ENCODE results near the gene VPS4A. TPM values are rescaled to one million over a fixed set of nuclear protein-coding genes. Genes with fewer than 3 reads are reported as not detected.

Gene VPS4A
- total RNA-seq, 1 donor from 2014 or later: 25.6 TPM

- H3K27me3 ChIP-seq (ENCODE audit: control insufficient read depth in 3 of 3, insufficient read depth in 3 of 3, low read length in 3 of 3): no peaks in the 10 kb centered on the region
- no peak overlapping the region for H3K27ac ChIP-seq (ENCODE audit: low read depth, low read length)
- no peaks in the 10 kb centered on the region for H3K4me1 ChIP-seq (ENCODE audit: control insufficient read depth in 3 of 3, insufficient read depth in 3 of 3, low read length in 3 of 3)
- no peak overlapping the region for H3K9ac ChIP-seq (ENCODE audit: low read depth in 1 of 3, low read length in 3 of 3)
- no peaks in the 10 kb centered on the region for H3K9me3 ChIP-seq (ENCODE audit: control insufficient read depth in 3 of 3, low read length in 3 of 3)
- H3K36me3 ChIP-seq (ENCODE audit: control insufficient read depth in 3 of 3, insufficient read depth in 3 of 3, low read length in 3 of 3): peaks cover 0 to 21% (median 3%) of the 10 kb centered on the region in 3 donors
- H3K4me3 ChIP-seq (ENCODE audit: low read length in 3 of 3): no peak overlapping the region
Measured at GRCh38 chr16:69302301-69302700, 8.8 kb upstream of the VPS4A start.

GRCh38 chr16:69306031-69306430 is 5.1 kb upstream of the VPS4A start:
- peaks cover 5% of the 10 kb centered on the region in 3 donors for H3K4me1 ChIP-seq (ENCODE audit: control insufficient read depth in 3 of 3, insufficient read depth in 3 of 3, low read length in 3 of 3)
- no peaks in the 10 kb centered on the region for H3K9me3 ChIP-seq (ENCODE audit: control insufficient read depth in 3 of 3, low read length in 3 of 3)
- H3K36me3 ChIP-seq (ENCODE audit: control insufficient read depth in 3 of 3, insufficient read depth in 3 of 3, low read length in 3 of 3): peaks cover 0 to 14% (median 0%) of the 10 kb centered on the region in 3 donors
- H3K27ac ChIP-seq (ENCODE audit: low read depth, low read length): no peak overlapping the region
- no peaks in the 10 kb centered on the region for H3K27me3 ChIP-seq (ENCODE audit: control insufficient read depth in 3 of 3, insufficient read depth in 3 of 3, low read length in 3 of 3)
- no peak overlapping the region for H3K4me3 ChIP-seq (ENCODE audit: low read length in 3 of 3)
- H3K9ac ChIP-seq (ENCODE audit: low read depth in 1 of 3, low read length in 3 of 3): no peak overlapping the region

GRCh38 chr16:69307091-69307490 is 4.1 kb upstream of the VPS4A start:
- no peaks in the 10 kb centered on the region for H3K9me3 ChIP-seq (ENCODE audit: control insufficient read depth in 3 of 3, low read length in 3 of 3)
- H3K27me3 ChIP-seq (ENCODE audit: control insufficient read depth in 3 of 3, insufficient read depth in 3 of 3, low read length in 3 of 3): no peaks in the 10 kb centered on the region
- no peak overlapping the region for H3K9ac ChIP-seq (ENCODE audit: low read depth in 1 of 3, low read length in 3 of 3)
- peaks cover 0 to 6% (median 0%) of the 10 kb centered on the region in 3 donors for H3K36me3 ChIP-seq (ENCODE audit: control insufficient read depth in 3 of 3, insufficient read depth in 3 of 3, low read length in 3 of 3)
- no peak overlapping the region for H3K27ac ChIP-seq (ENCODE audit: low read depth, low read length)
- no peak overlapping the region for H3K4me3 ChIP-seq (ENCODE audit: low read length in 3 of 3)
- peaks cover 9 to 10% (median 9%) of the 10 kb centered on the region in 3 donors for H3K4me1 ChIP-seq (ENCODE audit: control insufficient read depth in 3 of 3, insufficient read depth in 3 of 3, low read length in 3 of 3)

GRCh38 chr16:69307856-69308255 is 3.3 kb upstream of the VPS4A start:
- Histone ChIP-seq H3K9ac (ENCODE audit: low read depth in 1 of 3, low read length in 3 of 3) (no peak overlapping the region), H3K36me3 (ENCODE audit: control insufficient read depth in 3 of 3, insufficient read depth in 3 of 3, low read length in 3 of 3) (peaks cover 0 to 3% (median 0%) of the 10 kb centered on the region in 3 donors), H3K27me3 (ENCODE audit: control insufficient read depth in 3 of 3, insufficient read depth in 3 of 3, low read length in 3 of 3) (no peaks in the 10 kb centered on the region), H3K27ac (ENCODE audit: low read depth, low read length) (no peak overlapping the region), H3K4me3 (ENCODE audit: low read length in 3 of 3) (no peak overlapping the region), H3K9me3 (ENCODE audit: control insufficient read depth in 3 of 3, low read length in 3 of 3) (no peaks in the 10 kb centered on the region), H3K4me1 (ENCODE audit: control insufficient read depth in 3 of 3, insufficient read depth in 3 of 3, low read length in 3 of 3) (peaks cover 11 to 13% (median 12%) of the 10 kb centered on the region in 3 donors)

GRCh38 chr16:69309316-69309715 is 1.8 kb upstream of the VPS4A start:
- no peaks in the 10 kb centered on the region for H3K9me3 ChIP-seq (ENCODE audit: control insufficient read depth in 3 of 3, low read length in 3 of 3)
- H3K27me3 ChIP-seq (ENCODE audit: control insufficient read depth in 3 of 3, insufficient read depth in 3 of 3, low read length in 3 of 3): no peaks in the 10 kb centered on the region
- H3K9ac ChIP-seq (ENCODE audit: low read depth in 1 of 3, low read length in 3 of 3): no peak overlapping the region
- H3K36me3 ChIP-seq (ENCODE audit: control insufficient read depth in 3 of 3, insufficient read depth in 3 of 3, low read length in 3 of 3): peaks cover 3 to 4% (median 3%) of the 10 kb centered on the region in 3 donors
- no peak overlapping the region for H3K27ac ChIP-seq (ENCODE audit: low read depth, low read length)
- peaks cover 11 to 13% (median 12%) of the 10 kb centered on the region in 3 donors for H3K4me1 ChIP-seq (ENCODE audit: control insufficient read depth in 3 of 3, insufficient read depth in 3 of 3, low read length in 3 of 3)
- no peak overlapping the region for H3K4me3 ChIP-seq (ENCODE audit: low read length in 3 of 3)

GRCh38 chr16:69311533-69312387 is 610 bp downstream of the VPS4A start:
- peak overlapping the region; percentile 82 to 89 (median 88) for H3K4me3 ChIP-seq (ENCODE audit: low read length in 3 of 3)
- H3K9me3 ChIP-seq (ENCODE audit: control insufficient read depth in 3 of 3, low read length in 3 of 3): no peaks in the 10 kb centered on the region

GRCh38 chr16:69313469-69313868 is 2.3 kb downstream of the VPS4A start:
- Histone ChIP-seq H3K27me3 (ENCODE audit: control insufficient read depth in 3 of 3, insufficient read depth in 3 of 3, low read length in 3 of 3) (no peaks in the 10 kb centered on the region), H3K9me3 (ENCODE audit: control insufficient read depth in 3 of 3, low read length in 3 of 3) (no peaks in the 10 kb centered on the region), H3K9ac (ENCODE audit: low read depth in 1 of 3, low read length in 3 of 3) (no peak overlapping the region), H3K36me3 (ENCODE audit: control insufficient read depth in 3 of 3, insufficient read depth in 3 of 3, low read length in 3 of 3) (peaks cover 27 to 34% (median 33%) of the 10 kb centered on the region in 3 donors), H3K4me3 (ENCODE audit: low read length in 3 of 3) (no peak overlapping the region), H3K27ac (ENCODE audit: low read depth, low read length) (no peak overlapping the region), H3K4me1 (ENCODE audit: control insufficient read depth in 3 of 3, insufficient read depth in 3 of 3, low read length in 3 of 3) (peaks cover 13 to 31% (median 26%) of the 10 kb centered on the region in 3 donors)

More at GRCh38 chr16:69311533-69312387, 610 bp downstream of the VPS4A start:
- Histone ChIP-seq H3K4me1 (ENCODE audit: control insufficient read depth in 3 of 3, insufficient read depth in 3 of 3, low read length in 3 of 3) (peaks cover 13 to 22% (median 17%) of the 10 kb centered on the region in 3 donors), H3K27ac (ENCODE audit: low read depth, low read length) (peak overlapping the region; percentile 83), H3K27me3 (ENCODE audit: control insufficient read depth in 3 of 3, insufficient read depth in 3 of 3, low read length in 3 of 3) (no peaks in the 10 kb centered on the region), H3K9ac (ENCODE audit: low read depth in 1 of 3, low read length in 3 of 3) (peak overlapping the region; percentile 92 to 96 (median 92)), H3K36me3 (ENCODE audit: control insufficient read depth in 3 of 3, insufficient read depth in 3 of 3, low read length in 3 of 3) (peaks cover 18 to 26% (median 23%) of the 10 kb centered on the region in 3 donors)

GRCh38 chr16:69314534-69314933 is 3.4 kb downstream of the VPS4A start:
- Histone ChIP-seq H3K4me3 (ENCODE audit: low read length in 3 of 3) (no peak overlapping the region), H3K27ac (ENCODE audit: low read depth, low read length) (no peak overlapping the region)

GRCh38 chr16:69315486-69316311 is 4.5 kb downstream of the VPS4A start:
- Histone ChIP-seq H3K27ac (ENCODE audit: low read depth, low read length) (peak overlapping the region; percentile 56), H3K9me3 (ENCODE audit: control insufficient read depth in 3 of 3, low read length in 3 of 3) (no peaks in the 10 kb centered on the region)

More at GRCh38 chr16:69314534-69314933, 3.4 kb downstream of the VPS4A start:
- H3K9ac ChIP-seq (ENCODE audit: low read depth in 1 of 3, low read length in 3 of 3): no peak overlapping the region
- no peaks in the 10 kb centered on the region for H3K9me3 ChIP-seq (ENCODE audit: control insufficient read depth in 3 of 3, low read length in 3 of 3)
- no peaks in the 10 kb centered on the region for H3K27me3 ChIP-seq (ENCODE audit: control insufficient read depth in 3 of 3, insufficient read depth in 3 of 3, low read length in 3 of 3)
- H3K4me1 ChIP-seq (ENCODE audit: control insufficient read depth in 3 of 3, insufficient read depth in 3 of 3, low read length in 3 of 3): peaks cover 13 to 33% (median 24%) of the 10 kb centered on the region in 3 donors
- peaks cover 37 to 43% (median 41%) of the 10 kb centered on the region in 3 donors for H3K36me3 ChIP-seq (ENCODE audit: control insufficient read depth in 3 of 3, insufficient read depth in 3 of 3, low read length in 3 of 3)

More at GRCh38 chr16:69315486-69316311, 4.5 kb downstream of the VPS4A start:
- Histone ChIP-seq H3K9ac (ENCODE audit: low read depth in 1 of 3, low read length in 3 of 3) (peak overlapping the region in 1 of 3 donors; percentile 50), H3K27me3 (ENCODE audit: control insufficient read depth in 3 of 3, insufficient read depth in 3 of 3, low read length in 3 of 3) (no peaks in the 10 kb centered on the region), H3K4me1 (ENCODE audit: control insufficient read depth in 3 of 3, insufficient read depth in 3 of 3, low read length in 3 of 3) (peaks cover 10 to 29% (median 21%) of the 10 kb centered on the region in 3 donors), H3K36me3 (ENCODE audit: control insufficient read depth in 3 of 3, insufficient read depth in 3 of 3, low read length in 3 of 3) (peaks cover 49 to 55% (median 53%) of the 10 kb centered on the region in 3 donors), H3K4me3 (ENCODE audit: low read length in 3 of 3) (no peak overlapping the region)

Data from skeletal muscle tissue (tissue), 4 donors.